RPMI7951 (cell line): ENCODE measurements around the gene DERL3. TPM values are rescaled to one million over a fixed set of nuclear protein-coding genes. Genes with fewer than 3 reads are reported as not detected.

Experiments
- DNase-seq: peaks from one replicate; pipeline ENCODE4 v3.0.0-alpha.2; 2012; ENCODE audit warnings: low read depth
- total RNA-seq: library from RNA; depleted of rRNA; stranded (reverse); fragments of >200 nt; shearing (Covaris generic); gene quantifications from 2 replicates; pipeline ENCODE4 v1.2.3, GENCODE V29; 2014

The DERL3 gene
- total RNA-seq, 1 experiment from 2014 or later = 4.2 TPM

DNA sequence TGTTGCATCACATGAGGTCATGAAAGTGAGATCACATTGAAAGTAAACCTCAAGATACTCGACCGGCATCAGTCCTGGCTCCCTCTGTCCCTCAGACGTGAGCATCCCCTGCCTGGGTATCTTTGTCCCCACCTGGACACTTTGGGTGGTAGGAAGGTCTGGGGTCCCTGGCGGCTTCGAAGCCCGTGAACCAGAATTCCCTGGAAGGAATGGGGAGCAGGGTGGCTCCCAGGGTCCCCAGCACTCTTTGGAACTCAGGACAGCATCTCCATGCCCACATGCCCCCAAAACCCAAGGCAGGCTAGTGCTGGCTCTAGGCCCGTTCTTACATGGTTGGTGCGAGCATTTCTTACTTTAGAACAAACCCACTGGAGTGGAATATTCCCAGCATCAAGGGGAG is 7.5 kb downstream of the DERL3 start:
- no peak for DNase-seq

DNA sequence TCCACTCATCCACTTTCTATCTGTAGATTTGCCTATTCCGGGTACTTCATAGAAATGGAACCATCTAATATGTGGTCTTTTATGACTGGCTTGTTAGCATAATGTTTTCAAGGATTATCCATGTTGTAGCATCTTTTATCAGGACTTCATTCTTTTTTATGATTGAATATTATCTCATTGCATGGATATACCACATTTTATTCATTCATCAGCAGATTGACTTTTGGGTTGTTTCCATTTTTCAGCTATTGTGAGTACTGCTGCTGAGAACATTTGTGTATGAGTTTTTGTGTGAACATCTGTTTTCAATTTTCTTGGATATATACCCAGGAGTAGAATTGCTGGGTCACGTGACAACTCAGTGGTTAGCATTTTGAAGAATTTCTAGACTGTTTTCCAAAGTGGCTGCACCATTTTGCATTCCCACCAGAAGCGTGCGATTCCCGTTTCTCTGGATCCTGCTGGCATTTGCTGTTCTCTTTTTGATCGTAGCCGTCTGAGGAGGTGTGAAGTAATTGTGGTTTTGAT is 8.9 kb downstream of the DERL3 start:
- DNase-seq = peak; percentile 92

DNA sequence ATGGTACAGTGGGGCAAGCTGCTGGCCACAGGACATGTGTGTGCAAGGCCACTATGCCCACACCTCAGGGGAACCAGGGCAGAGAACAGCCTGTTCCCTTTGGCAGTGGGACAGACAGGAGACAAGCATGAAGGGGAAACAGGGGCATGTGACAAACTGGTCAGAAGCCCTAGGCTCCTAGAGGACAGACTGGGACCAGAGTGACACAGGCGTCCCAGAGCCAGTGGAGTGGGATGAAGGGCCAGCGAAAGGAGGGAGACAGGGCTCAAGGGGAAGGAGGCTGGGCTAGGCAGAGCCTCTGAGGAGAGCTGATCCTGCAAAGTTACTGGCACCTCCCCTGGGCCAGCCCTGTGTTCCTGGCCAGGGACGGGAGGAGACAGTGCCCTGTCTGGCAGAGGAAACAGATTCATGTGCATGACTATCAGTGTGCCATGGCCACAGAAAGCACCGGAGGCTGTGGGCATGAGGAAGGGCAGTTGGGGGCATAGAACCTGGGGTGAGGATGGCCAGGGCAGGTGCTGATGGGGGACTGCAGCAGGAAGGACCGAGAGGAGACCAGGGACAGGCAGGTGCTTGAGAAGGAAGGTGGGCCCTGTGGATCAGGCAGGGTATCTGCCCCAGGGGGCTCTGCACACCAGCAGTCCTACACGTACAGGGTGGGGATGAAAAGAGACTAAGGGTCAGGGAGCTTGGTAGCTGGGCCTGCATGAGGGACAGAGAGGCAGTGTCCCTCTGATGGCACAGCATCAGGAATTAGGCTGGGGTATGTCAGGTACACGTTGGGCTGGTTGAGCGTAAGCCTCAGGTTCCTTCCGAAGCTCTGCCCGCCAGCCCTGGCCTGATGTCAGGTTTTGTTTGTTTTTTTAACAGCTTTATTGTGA is 9.8 kb downstream of the DERL3 start:
- no peak for DNase-seq

DNA sequence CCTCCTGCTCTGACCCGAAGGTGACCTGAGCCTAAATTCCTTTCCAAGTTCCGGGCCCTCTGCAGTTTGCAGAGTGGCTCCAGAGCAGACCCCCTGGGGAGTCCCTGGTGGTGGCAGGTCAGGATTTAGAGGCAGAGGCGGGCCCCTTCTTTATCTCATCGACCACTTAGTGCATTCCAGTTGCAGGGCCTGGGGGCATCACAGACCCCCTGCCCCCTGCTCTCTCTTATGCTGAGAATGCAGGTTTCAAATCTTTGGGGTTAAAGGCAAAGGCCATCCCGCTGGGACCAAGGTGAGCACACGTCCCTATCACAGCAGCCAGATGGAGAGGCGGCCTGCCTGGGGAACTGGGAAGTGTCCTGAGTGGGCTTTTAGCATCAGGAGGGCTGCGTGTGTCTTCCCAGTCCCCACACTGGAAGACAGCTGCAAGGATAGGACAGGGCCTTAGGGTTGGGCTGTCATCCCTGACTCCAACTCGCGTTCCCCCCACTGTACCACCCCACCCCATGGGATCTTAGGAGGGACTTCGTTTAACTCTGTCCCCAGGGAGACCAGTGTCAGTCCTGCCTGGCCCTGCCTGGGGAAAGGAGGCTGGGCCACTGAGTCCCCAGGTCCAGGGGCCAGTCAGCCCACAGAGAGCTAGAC is 11.3 kb downstream of the DERL3 start:
- DNase-seq = no peak

DNA sequence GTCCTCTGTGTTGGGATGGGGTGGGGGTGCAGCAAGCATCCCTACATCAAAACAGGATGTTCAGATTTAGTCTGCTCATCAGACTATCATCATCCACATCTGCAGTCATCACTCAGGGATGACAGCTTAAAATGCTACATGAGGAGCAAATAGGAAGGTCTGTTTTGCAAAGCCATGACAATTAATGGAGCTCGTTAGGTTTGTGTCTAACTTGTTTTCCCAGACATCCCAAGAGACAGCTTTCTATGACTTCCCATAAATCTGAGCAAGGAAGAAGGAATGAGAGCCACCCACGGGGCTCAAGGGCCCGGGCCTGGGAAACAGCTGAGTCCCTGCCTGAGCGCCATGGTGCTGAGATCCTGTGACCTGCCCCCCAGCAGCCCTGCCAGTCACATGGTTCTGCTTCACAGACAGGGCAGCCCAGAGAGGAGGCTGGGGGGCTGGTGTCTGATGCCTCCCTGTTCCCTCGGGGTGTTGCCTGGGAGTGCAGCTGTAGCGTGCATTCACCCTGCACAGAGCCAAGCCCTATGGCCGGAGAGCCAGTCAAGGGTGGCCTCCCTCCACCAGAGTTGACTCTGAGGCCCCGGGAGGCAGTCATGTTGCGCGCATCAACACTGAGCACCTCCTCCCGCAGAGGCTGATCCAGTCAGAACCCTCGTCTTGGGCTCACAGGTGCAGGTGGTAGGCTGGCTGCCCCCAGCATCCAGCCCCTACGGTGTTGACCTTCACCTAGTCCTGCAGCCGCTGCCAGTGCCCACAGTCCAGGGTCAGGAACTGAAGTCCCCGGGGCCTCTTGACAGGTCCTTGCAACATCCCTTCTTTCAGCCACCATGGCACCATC is 12.1 kb downstream of the DERL3 start:
- no peak for DNase-seq

DNA sequence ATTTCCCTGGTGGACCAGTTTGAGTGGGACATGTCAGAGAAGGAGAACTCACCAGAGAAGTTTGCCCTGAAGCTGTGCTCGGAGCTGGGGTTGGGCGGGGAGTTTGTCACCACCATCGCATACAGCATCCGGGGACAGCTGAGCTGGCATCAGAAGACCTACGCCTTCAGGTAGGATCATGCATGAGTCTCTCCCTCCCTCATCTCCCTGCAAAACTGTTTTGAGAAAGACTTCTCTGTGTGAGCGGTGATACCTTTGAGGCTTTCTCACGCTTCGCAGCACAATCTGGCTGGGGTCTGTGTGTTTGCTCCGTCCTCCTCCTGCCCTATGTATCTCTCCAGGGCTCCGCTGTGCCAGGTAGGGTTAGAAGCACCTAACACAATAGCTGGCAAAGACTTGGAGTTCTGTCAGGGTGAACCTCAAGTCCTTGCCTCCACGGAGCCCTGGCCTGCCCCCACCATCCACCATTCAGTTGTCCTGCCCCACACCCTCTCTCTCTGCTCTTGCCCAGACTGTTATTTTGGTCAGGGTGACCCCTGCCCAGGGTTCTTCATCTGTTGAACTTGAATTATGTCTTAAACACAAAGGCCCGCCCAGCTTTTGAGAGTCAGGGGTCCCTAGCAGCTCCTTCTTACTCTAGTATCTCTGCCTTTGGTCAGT is 13.4 kb downstream of the DERL3 start:
- no peak for DNase-seq

DNA sequence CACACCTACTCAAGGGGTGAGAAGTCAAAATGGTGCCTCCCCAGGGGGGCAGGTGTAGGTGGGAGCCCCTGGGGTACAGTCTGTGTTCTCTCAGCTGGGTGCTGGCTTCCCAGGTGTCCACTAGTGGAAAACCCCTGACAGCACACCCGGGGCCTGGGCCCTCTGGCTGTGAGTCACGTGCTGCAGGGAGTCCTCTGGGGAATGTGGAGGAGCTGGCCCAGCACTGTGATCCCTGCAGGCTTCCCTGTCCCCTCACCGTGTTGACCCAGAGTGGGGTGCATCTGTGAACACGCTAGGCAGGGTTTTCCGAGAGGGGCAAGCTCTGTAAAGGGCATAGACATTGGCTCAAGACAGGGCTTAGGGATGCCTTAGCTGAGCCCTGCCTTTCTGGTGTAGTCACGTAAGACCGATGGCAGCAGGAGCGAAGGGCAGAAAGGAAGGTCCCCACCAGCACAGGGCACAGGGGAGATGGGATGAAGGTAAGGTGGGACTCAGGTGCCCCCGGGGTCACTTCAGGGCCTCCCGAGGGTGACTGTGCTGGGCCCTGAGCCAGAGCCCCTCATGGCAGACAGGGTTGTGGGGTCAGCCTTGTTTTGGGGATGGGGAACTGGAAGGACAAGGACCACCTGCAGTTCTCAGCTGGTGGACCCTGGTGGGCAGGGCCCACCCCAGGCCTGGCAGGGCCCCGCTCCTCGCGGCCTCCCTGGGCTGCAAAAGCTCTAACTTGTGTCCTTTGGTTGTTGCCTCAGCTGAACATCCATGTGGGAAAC is 14.1 kb downstream of the DERL3 start:
- no peak for DNase-seq

DNA sequence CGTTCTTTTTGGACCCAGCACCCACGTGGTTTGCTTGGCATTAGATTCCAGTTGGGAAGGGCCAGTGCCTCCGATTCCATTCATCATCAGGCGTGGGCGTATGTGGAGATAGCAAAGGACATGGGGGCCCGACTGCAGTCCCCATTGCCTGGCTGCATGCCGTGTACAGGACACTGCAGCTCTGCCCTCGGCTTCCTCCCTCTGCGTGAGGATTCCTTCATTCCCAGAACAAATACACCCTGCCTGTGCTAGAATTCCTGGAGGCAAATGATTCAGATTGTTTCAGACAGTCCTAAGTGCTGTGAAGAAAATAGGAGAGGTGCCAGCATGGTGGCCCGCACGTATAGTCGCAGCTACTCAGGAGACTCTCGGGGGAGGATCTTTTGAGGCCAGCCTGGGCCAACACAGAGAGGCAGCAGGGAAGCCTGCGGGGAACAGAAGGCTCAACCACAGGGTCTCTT is 15.4 kb downstream of the DERL3 start:
- peak; percentile 88 for DNase-seq

DNA sequence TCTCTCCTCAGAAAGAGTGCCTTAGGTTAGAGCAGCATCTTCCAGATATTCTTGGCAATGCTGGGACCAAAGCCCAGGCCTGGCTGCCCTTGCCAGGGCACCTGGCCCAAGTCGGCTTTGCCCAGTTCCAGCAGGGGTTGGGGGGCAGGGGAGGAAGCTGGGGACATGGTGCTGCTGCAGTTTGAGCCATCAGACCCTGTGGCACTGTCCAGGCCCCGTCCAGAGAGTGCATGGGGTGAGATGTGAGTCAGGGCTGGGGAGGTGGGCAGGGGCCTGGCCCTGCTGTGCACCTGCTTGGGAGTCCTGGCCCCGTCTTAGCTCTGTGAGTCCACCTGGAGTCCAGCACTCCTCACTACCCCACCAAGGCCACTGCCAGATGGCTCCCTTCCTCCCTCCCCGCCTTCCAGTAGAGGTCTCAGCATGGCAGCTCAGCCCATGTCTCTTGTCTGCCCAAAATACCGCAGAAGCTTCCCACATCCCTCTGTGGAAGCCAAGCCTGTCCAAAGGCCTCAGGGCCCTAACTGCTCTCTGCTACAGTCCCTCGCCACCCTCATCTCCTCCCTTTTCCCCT is 16.6 kb downstream of the DERL3 start:
- peak; percentile 82 for DNase-seq

DNA sequence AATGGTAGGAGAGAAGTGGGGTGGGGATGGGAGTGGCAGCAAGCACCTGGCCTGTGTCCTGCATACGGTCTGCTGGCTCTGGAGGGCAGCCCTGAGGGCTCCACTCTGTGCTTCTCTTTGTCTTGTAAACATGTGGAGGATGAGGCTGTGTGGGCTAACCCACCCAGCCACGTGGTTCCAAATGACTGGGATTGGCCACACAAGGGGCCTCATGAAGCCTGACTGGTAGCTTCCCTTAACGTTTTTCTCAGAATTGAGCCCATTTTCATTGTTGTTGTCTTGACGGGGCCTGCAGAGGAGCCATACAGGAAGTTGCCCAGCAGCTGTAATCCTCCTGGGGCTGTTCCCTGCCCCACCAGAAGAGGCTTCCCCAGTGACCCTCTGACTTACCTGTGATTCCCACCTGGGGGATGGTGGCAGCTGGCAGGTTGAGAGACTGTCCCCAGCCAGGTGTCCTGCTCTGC is 18.0 kb downstream of the DERL3 start:
- DNase-seq = no peak

DNA sequence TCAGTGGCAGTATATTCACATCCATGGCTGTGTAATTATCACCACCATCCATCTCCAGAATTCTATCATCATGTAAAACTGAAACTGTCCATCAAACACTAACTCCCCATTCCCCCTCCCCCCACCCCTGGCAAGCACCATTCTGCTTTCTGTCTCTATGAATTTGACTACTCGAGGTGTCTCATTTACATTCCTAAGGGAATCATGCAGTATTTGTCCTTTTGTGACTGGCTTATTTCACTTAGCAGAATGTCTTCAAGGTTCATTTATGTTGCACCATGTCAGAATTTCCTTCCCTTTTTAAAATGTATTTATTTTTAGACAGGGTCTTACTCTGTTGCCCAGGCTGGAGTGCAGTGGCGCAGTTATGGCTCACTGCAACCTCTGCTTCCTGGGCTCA is 20.3 kb downstream of the DERL3 start:
- DNase-seq = no peak

DNA sequence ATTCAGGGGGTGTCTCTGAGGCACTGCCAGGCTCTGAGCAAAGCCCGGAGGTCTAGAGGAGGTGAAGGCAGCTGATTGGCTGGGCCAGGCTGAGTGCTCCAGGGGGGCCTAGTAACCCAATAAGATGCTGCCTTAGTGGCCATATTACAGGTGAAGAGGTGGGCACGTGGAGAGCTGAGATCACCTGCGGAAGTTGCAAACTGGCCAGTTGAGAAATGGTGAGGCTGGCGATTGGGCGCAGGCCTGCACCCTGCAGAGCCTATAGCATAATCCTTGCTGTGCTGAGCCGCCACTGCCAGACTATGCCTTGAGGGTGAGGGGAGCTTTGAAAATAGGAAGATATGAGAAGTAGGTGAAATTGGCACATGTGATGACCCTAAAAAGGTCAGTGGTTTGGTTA is 21.7 kb downstream of the DERL3 start:
- DNase-seq = no peak

DNA sequence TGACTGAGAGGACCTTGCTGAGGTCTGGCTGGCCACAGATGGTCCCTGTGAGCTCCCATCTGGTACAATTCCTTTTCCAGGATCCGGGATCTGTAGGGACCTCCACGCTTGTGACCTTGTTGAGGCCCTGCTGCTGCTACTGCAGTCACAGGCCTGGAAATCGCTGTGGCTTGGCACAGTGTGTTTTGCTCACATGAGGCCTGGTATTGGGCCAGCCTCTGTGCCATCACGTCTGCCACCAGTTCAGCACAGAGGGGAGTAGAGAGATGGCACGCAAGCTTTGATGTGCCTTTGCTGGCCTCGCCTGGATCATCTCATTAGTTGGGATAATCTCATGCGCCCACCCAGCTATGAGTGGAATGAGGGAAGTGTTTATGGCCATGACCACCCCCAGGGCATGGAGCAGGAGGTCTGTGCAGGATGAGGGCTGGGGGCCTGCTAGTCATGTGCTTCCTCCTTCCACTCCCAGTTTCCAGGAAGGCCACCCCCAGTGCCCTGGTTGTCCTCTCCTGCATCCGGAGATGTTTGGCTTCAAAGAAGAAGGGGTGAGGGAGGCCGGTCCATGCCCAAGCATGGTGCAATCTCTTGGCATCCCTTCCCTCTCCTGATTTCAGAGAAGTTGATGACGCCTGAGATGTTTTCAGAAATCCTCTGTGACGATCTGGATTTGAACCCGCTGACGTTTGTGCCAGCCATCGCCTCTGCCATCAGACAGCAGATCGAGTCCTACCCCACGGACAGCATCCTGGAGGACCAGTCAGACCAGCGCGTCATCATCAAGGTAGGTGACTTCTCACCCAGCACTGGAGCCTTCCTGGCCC is 22.4 kb downstream of the DERL3 start:
- DNase-seq = no peak

DNA sequence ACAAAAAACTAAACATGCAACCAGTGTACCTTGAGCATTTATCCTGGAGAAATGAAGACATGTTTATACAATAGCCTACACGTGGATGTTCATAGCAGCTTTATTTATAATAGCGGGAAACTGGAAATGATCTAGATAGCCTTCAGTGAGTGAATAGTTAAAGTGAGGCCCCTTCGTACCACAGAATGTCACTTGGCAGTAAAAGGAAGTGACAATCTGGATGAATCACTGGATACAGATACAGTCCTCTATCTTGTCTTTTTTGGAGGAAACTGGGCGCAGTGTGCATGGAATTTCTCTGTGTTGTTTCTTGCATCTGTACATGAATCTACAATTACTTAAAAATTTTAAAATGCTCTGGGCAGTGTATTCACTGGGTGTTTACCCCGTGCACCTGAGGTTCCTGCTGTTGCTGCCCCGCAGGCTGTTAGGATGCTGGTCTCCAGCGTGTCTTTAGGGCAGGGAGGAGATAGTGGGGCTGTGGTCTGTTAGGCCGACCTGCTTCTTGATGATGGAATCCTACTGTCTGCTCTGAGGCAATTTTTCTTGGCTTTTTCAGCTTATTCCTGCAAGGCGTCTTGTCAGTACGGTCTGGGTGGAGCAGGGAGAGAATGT is 23.2 kb downstream of the DERL3 start:
- no peak for DNase-seq

DNA sequence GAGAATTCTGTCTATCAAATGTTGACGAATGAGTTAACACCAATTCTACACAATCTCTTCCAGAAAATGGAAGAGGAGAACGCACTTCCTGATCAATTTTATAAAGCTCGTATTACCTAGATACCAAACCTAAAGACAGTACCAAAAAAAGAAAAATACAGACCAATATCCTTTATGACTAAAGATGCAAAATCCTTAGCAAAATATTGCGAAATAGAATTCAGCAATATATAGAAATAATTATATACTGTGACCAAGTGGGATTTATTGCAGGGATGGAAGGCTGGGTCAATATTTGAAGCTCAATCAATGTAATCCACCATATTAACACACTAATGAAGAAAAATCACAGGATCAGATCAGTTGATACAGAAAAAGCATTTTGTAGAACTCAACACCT is 26.4 kb downstream of the DERL3 start:
- no peak for DNase-seq

DNA sequence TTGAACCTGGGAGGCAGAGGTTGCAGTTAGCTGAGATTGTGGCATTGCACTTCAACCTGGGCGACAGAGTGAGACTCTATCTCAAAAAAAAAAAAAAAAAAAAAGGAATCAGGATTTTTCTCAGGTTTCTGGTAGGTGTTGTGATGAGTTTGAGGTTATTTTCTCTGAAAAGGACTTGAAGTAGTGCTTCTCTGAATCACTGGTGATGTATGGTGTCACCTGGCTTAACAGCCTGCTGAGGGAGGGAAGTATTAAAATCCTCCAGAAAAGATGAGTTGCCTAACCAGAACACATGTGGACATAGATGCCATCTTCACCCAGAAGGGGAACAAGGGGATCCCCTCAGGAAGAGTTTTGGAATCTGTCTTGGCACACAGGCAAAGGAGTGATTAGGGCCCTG is 32.0 kb downstream of the DERL3 start:
- DNase-seq = no peak

DNA sequence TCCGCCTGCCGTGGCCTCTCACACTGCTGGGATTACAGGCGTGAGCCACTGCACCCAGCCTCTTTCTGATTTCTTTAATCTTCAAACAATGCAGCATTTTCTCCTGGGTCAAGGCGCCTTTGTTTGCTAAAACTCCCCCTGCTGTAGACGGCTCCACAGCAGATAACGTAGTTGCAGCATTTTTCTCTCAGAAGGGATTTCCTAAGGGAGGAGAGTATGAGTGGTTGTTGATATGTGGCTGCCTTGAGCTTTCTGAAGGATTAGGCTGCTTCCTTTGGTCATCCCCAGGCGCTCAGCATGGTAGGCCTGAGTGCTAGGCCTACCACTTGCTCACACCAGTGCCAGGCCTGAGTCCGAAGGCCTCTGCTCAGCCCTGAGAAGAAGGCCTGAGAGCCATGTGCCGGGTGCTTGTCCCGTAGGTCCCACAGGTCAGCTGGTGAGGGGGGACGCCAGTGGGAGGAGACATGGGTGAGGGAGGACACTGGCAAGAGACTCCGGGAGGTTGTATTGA is 34.0 kb downstream of the DERL3 start:
- DNase-seq = no peak

DNA sequence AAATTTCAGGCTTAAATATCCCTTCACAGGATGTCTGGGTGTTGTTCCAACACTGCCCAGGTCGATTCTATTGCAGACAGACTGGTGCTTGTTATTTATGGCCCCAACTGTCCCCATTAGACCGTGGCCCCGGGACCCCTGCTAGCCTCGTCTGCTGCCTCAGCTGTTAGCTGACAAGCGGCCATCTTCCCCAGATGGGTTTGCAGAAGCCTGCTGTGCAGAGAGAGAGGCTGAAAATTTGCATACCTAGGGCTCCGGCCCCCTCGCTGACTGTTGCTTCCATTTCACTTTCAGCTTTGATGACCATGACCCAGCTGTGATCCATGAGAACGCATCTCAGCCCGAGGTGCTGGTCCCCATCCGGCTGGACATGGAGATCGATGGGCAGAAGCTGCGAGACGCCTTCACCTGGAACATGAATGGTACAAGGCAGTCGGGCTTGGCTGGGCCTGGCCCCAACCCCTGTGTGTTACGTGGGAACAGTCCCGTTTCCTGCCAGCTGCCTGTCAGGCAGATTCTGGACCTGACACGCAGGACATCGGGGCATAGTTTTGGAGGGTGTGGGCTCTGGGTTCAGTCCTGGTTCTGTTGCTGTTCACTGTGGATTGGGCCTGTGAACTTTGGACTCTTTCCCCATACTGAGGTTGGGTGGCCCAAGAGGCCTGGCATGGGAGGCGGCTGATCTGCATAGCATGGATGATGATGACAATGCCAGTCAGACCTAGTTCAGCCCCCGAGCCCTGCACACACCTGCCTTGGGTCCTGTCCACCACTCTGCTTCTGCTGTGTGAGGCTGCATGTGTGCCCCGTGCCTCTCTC is 35.6 kb downstream of the DERL3 start:
- DNase-seq = no peak
